ENCODE data around the gene ZFAND3.

GRCh38 chr6:37876843-37877242 lies 57.3 kb downstream of the ZFAND3 start:
- TF ChIP-seq, protein P1, sequence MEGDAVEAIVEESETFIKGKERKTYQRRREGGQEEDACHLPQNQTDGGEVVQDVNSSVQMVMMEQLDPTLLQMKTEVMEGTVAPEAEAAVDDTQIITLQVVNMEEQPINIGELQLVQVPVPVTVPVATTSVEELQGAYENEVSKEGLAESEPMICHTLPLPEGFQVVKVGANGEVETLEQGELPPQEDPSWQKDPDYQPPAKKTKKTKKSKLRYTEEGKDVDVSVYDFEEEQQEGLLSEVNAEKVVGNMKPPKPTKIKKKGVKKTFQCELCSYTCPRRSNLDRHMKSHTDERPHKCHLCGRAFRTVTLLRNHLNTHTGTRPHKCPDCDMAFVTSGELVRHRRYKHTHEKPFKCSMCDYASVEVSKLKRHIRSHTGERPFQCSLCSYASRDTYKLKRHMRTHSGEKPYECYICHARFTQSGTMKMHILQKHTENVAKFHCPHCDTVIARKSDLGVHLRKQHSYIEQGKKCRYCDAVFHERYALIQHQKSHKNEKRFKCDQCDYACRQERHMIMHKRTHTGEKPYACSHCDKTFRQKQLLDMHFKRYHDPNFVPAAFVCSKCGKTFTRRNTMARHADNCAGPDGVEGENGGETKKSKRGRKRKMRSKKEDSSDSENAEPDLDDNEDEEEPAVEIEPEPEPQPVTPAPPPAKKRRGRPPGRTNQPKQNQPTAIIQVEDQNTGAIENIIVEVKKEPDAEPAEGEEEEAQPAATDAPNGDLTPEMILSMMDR (IDR thresholded peaks at IDR 0.05 in 8 of 11, conservative IDR thresholded peaks at IDR 0.05 in 3 of 11) = no peak
- TF ChIP-seq POLR2A (IDR thresholded peaks at IDR 0.05) (no peak), POLR2AphosphoS5 (IDR thresholded peaks at IDR 0.05) (no peak)

All from spleen (tissue), 7 donors.